WTC11 (cell line): ENCODE measurements around the gene SMOC1. TPM values are rescaled to one million over a fixed set of nuclear protein-coding genes. Genes with fewer than 3 reads are reported as not detected.

Experiments used
- ATAC-seq: fragments of 200-7000 bp; cut with Tn5 transposase; 2 replicates; pipeline ENCODE4 v1.10.0; 2021; ENCODE audit warnings: mild to moderate bottlenecking, moderate library complexity
- CTCF ChIA-PET: fragments of 300-600 bp; sonication (Branson Sonifier 250); formaldehyde crosslinking; loops from one replicate; lab custom pipeline; 2021; ENCODE audit warnings: antibody characterized with exemption; lab: Charles Lee
- POLR2A ChIA-PET: fragments of 350-600 bp; sonication (Branson Sonifier 250); formaldehyde crosslinking; loops from one replicate; lab custom pipeline; 2021; ENCODE audit warnings: antibody characterized with exemption; lab: Charles Lee
- DNase-seq: peaks from one replicate; pipeline ENCODE4 v3.0.0; 2021; ENCODE audit warnings: low spot score
- H3K27ac Mint-ChIP-seq: 2 replicates; pipeline ENCODE4 v1.8.0; 2021; ENCODE audit warnings: mixed read lengths
- H3K27me3 Mint-ChIP-seq: 2 replicates; pipeline ENCODE4 v1.8.0; 2021; ENCODE audit warnings: low read depth, mild to moderate bottlenecking, moderate library complexity, mixed read lengths
- H3K36me3 Mint-ChIP-seq: 2 replicates; pipeline ENCODE4 v1.8.0; 2021; ENCODE audit warnings: mixed read lengths
- H3K4me1 Mint-ChIP-seq: 2 replicates; pipeline ENCODE4 v1.8.0; 2022; ENCODE audit warnings: mixed read lengths
- H3K4me3 Mint-ChIP-seq: 2 replicates; pipeline ENCODE4 v1.8.0; 2021; ENCODE audit warnings: mild to moderate bottlenecking, moderate library complexity, mixed read lengths
- H3K9me3 Mint-ChIP-seq: 2 replicates; pipeline ENCODE4 v1.8.0; 2021; ENCODE audit warnings: mixed read lengths
- AR ChIP-seq: fragments of 250-450 bp; sonication (Bioruptor Pico); IDR thresholded peaks from 2 replicates; pipeline ENCODE4 v1.9.0; 2021; ENCODE audit warnings: mild to moderate bottlenecking
- CBFB ChIP-seq: sonication (generic); formaldehyde crosslinking; IDR thresholded peaks from 2 replicates; pipeline ENCODE4 v1.8.1; 2022; ENCODE audit warnings: mild to moderate bottlenecking, low read depth, missing genetic modification reagents
- CREM ChIP-seq: sonication (generic); formaldehyde crosslinking; IDR thresholded peaks from 2 replicates; pipeline ENCODE4 v1.8.1; 2022; ENCODE audit warnings: mild to moderate bottlenecking, missing genetic modification reagents, moderate library complexity
- EMX1 ChIP-seq: fragments of 250-450 bp; sonication (Bioruptor Pico); IDR thresholded peaks from 2 replicates; pipeline ENCODE4 v1.8.0; 2021; ENCODE audit warnings: mild to moderate bottlenecking
- ETV6 ChIP-seq: sonication (generic); formaldehyde crosslinking; IDR thresholded peaks from 2 replicates; pipeline ENCODE4 v1.8.1; 2022; ENCODE audit warnings: mild to moderate bottlenecking, missing genetic modification reagents
- FOXJ3 ChIP-seq: sonication (generic); formaldehyde crosslinking; IDR thresholded peaks from 2 replicates; pipeline ENCODE4 v1.9.0; 2021; ENCODE audit warnings: missing genetic modification reagents, mild to moderate bottlenecking, borderline replicate concordance
- FOXP4 ChIP-seq: sonication (generic); formaldehyde crosslinking; IDR thresholded peaks from 2 replicates; pipeline ENCODE4 v1.8.0; 2022; ENCODE audit warnings: mild to moderate bottlenecking, missing genetic modification reagents
- GRHL2 ChIP-seq: fragments of 250-450 bp; sonication (Bioruptor Pico); IDR thresholded peaks from 2 replicates; pipeline ENCODE4 v1.8.0; 2022; ENCODE audit warnings: mild to moderate bottlenecking, moderate library complexity; ENCODE audit not compliant: insufficient replicate concordance, severe bottlenecking
- GTF2I ChIP-seq: fragments of 250-450 bp; sonication (Bioruptor Pico); conservative IDR thresholded peaks from 2 replicates; pipeline ENCODE4 v1.4.0; 2021; ENCODE audit warnings: mild to moderate bottlenecking
- IRF2 ChIP-seq: sonication (generic); formaldehyde crosslinking; IDR thresholded peaks from 2 replicates; pipeline ENCODE4 v1.8.0; 2022; ENCODE audit warnings: low read depth, missing genetic modification reagents, borderline replicate concordance
- MAX ChIP-seq: sonication (generic); formaldehyde crosslinking; IDR thresholded peaks from 2 replicates; pipeline ENCODE4 v1.8.0; 2022; ENCODE audit warnings: mild to moderate bottlenecking, missing genetic modification reagents
- MYBL2 ChIP-seq: sonication (generic); formaldehyde crosslinking; IDR thresholded peaks from 2 replicates; pipeline ENCODE4 v1.8.1; 2023; ENCODE audit warnings: mild to moderate bottlenecking, moderate library complexity, missing genetic modification reagents
- NFE2L1 ChIP-seq: sonication (generic); formaldehyde crosslinking; IDR thresholded peaks from 2 replicates; pipeline ENCODE4 v1.8.1; 2023; ENCODE audit warnings: missing genetic modification reagents
- PREB ChIP-seq: sonication (generic); formaldehyde crosslinking; IDR thresholded peaks from 2 replicates; pipeline ENCODE4 v1.8.1; 2022; ENCODE audit warnings: mild to moderate bottlenecking, missing genetic modification reagents, moderate library complexity, borderline replicate concordance
- PRRX2 ChIP-seq: fragments of 250-450 bp; sonication (Bioruptor Pico); IDR thresholded peaks from 2 replicates; pipeline ENCODE4 v1.8.0; 2021; ENCODE audit warnings: mild to moderate bottlenecking
- RORB ChIP-seq: fragments of 250-450 bp; sonication (Bioruptor Pico); IDR thresholded peaks from 2 replicates; pipeline ENCODE4 v1.9.0; 2021; ENCODE audit warnings: mild to moderate bottlenecking
- SMAD4 ChIP-seq: sonication (generic); formaldehyde crosslinking; IDR thresholded peaks from 2 replicates; pipeline ENCODE4 v1.8.0; 2022; ENCODE audit warnings: mild to moderate bottlenecking, missing genetic modification reagents
- SOX15 ChIP-seq: fragments of 250-450 bp; sonication (Bioruptor Pico); IDR thresholded peaks from 2 replicates; pipeline ENCODE4 v1.9.0; 2021; ENCODE audit warnings: mild to moderate bottlenecking
- SP1 ChIP-seq: sonication (generic); formaldehyde crosslinking; conservative IDR thresholded peaks from 2 replicates; pipeline ENCODE4 v1.8.1; 2022; ENCODE audit warnings: missing genetic modification reagents
- TEAD1 ChIP-seq: sonication (generic); formaldehyde crosslinking; IDR thresholded peaks from 2 replicates; pipeline ENCODE4 v1.8.0; 2022; ENCODE audit warnings: mild to moderate bottlenecking, missing genetic modification reagents
- USF1 ChIP-seq: sonication (generic); formaldehyde crosslinking; IDR thresholded peaks from 2 replicates; pipeline ENCODE4 v1.8.0; 2022; ENCODE audit warnings: mild to moderate bottlenecking, missing genetic modification reagents
- ZBTB21 ChIP-seq: sonication (generic); formaldehyde crosslinking; IDR thresholded peaks from 2 replicates; pipeline ENCODE4 v1.8.1; 2023; ENCODE audit warnings: mild to moderate bottlenecking, missing genetic modification reagents, borderline replicate concordance
- ZBTB43 ChIP-seq: sonication (generic); formaldehyde crosslinking; IDR thresholded peaks from 2 replicates; pipeline ENCODE4 v1.8.1; 2023; ENCODE audit warnings: mild to moderate bottlenecking, missing genetic modification reagents
- ZNF121 ChIP-seq: sonication (generic); formaldehyde crosslinking; IDR thresholded peaks from 2 replicates; pipeline ENCODE4 v1.8.0; 2023; ENCODE audit warnings: missing genetic modification reagents
- ZNF219 ChIP-seq: sonication (generic); formaldehyde crosslinking; IDR thresholded peaks from 2 replicates; pipeline ENCODE4 v1.8.0; 2023; ENCODE audit warnings: missing genetic modification reagents, mild to moderate bottlenecking, borderline replicate concordance
- ZNF232 ChIP-seq: sonication (generic); formaldehyde crosslinking; IDR thresholded peaks from 2 replicates; pipeline ENCODE4 v1.8.0; 2022; ENCODE audit warnings: mild to moderate bottlenecking, missing genetic modification reagents
- ZNF317 ChIP-seq: sonication (generic); formaldehyde crosslinking; IDR thresholded peaks from 2 replicates; pipeline ENCODE4 v1.8.1; 2023; ENCODE audit warnings: low read depth, mild to moderate bottlenecking, moderate library complexity, missing genetic modification reagents, borderline replicate concordance
- ZNF396 ChIP-seq: fragments of 250-450 bp; sonication (Bioruptor Pico); IDR thresholded peaks from 2 replicates; pipeline ENCODE4 v1.8.0; 2021; ENCODE audit warnings: mild to moderate bottlenecking, moderate library complexity, borderline replicate concordance
- ZNF671 ChIP-seq: fragments of 250-450 bp; sonication (Bioruptor Pico); IDR thresholded peaks from 2 replicates; pipeline ENCODE4 v1.8.0; 2021; ENCODE audit warnings: mild to moderate bottlenecking
- ZSCAN18 ChIP-seq: fragments of 250-450 bp; sonication (Bioruptor Pico); IDR thresholded peaks from 2 replicates; pipeline ENCODE4 v2.1.2; 2022; ENCODE audit warnings: mild to moderate bottlenecking, moderate library complexity
- total RNA-seq: library from RNA; stranded (reverse); gene quantifications from 3 replicates; pipeline ENCODE4 v1.2.3, GENCODE V29; 2021

Gene SMOC1
- total RNA-seq, 1 experiment from 2014 or later: 1.1 TPM

- Mint-ChIP-seq H3K4me1 (peaks cover under 1% of the 10 kb centered on the region), H3K9me3 (no peaks in the 10 kb centered on the region), H3K27ac (no peak overlapping the region), H3K4me3 (no peak overlapping the region), H3K27me3 (no peaks in the 10 kb centered on the region; the same call in 1 of the 2 replicates), H3K36me3 (no peaks in the 10 kb centered on the region)
- CTCF ChIA-PET: no interaction called here
- DNase-seq (no peak), ATAC-seq (no peak)
- POLR2A ChIA-PET: no interaction called here
- TF ChIP-seq ZNF219 (CRISPR knock-in tag) (no peak), FOXP4 (no peak), MYBL2 (no peak), EMX1 (CRISPR knock-in tag) (no peak), PRRX2 (CRISPR knock-in tag) (no peak), ZNF396 (CRISPR knock-in tag) (no peak), RORB (CRISPR knock-in tag) (no peak), ZNF232 (CRISPR knock-in tag) (no peak), ZBTB21 (CRISPR knock-in tag) (no peak), IRF2 (CRISPR knock-in tag) (no peak), ZSCAN18 (CRISPR knock-in tag) (no peak), SP1 (CRISPR knock-in tag) (no peak), CREM (CRISPR knock-in tag) (no peak), USF1 (CRISPR knock-in tag) (no peak), SMAD4 (no peak), ZNF671 (no peak)
These were observed 31.1 kb upstream of the SMOC1 start for GRCh38 chr14:69848156-69848555.

GRCh38 chr14:69848903-69849391 is 30.3 kb upstream of the SMOC1 start:
- ATAC-seq (no peak), DNase-seq (no peak)
- H3K4me1 Mint-ChIP-seq: peaks cover 4% of the 10 kb centered on the region
- POLR2A ChIA-PET: no interaction called here
- CTCF ChIA-PET: no interaction called here
- H3K27ac Mint-ChIP-seq: no peak overlapping the region
- no peaks in the 10 kb centered on the region for H3K9me3 Mint-ChIP-seq
- H3K36me3 Mint-ChIP-seq: no peaks in the 10 kb centered on the region
- TF ChIP-seq PREB (CRISPR knock-in tag) (no peak), GRHL2 (no peak), GTF2I (CRISPR knock-in tag) (no peak), ZNF317 (CRISPR knock-in tag) (no peak), NFE2L1 (no peak), CBFB (no peak), SOX15 (no peak), ZNF121 (no peak), ETV6 (CRISPR knock-in tag) (no peak), TEAD1 (no peak), ZBTB43 (CRISPR knock-in tag) (no peak), MAX (CRISPR knock-in tag) (no peak), AR (CRISPR knock-in tag) (no peak), FOXJ3 (CRISPR knock-in tag) (no peak), MYBL2 (no peak)
- TF ChIP-seq, all 79 proteins: peak for 0
- H3K4me3 Mint-ChIP-seq: no peak overlapping the region
- no peaks in the 10 kb centered on the region; the same call in 1 of the 2 replicates for H3K27me3 Mint-ChIP-seq
